GOT3 (cell line): ENCODE results near the gene MARVELD2.

Experiments used
- DNase-seq: peaks from one replicate; lab custom pipeline; 2025; ENCODE audit warnings: mixed read lengths; lab: John Stamatoyannopoulos, UW

The MARVELD2 gene

GRCh38 chr5:69493396-69494133, 78.6 kb downstream of the MARVELD2 start:
- DNase-seq = no peak
